IgD-negative memory B cell (primary cell): Measurements from ENCODE around the gene RBFOX2. TPM values are rescaled to one million over a fixed set of nuclear protein-coding genes. Genes with fewer than 3 reads are reported as not detected.

Experiments
- H3K27ac Mint-ChIP-seq, 3 donors: one replicate each; pipeline ENCODE4 v1.8.0; 2020 to 2022; ENCODE audit warnings: mild to moderate bottlenecking in 3 of 3, mixed read lengths in 3 of 3, moderate library complexity in 1 of 3
- H3K27me3 Mint-ChIP-seq: one replicate; pipeline ENCODE4 v1.8.0; 2021; ENCODE audit warnings: mixed read lengths
- H3K36me3 Mint-ChIP-seq: one replicate; pipeline ENCODE4 v1.8.0; 2020; ENCODE audit warnings: mild to moderate bottlenecking, mixed read lengths
- H3K4me1 Mint-ChIP-seq, 3 donors: one replicate each; pipeline ENCODE4 v1.8.0; 2020 to 2022; ENCODE audit warnings: mixed read lengths in 3 of 3, mild to moderate bottlenecking in 1 of 3
- H3K4me3 Mint-ChIP-seq, 4 donors: one replicate each; pipeline ENCODE4 v1.8.0; 2020 to 2022; ENCODE audit warnings: mild to moderate bottlenecking in 4 of 4, mixed read lengths in 4 of 4, moderate library complexity in 3 of 4
- H3K9me3 Mint-ChIP-seq, 3 donors: one replicate each; pipeline ENCODE4 v1.8.0; 2020 to 2021; ENCODE audit warnings: mixed read lengths in 3 of 3, mild to moderate bottlenecking in 1 of 3
- polyA plus RNA-seq: library from polyadenylated mRNA; unstranded; fragments of 300-500 nt; fragmentation: Illumina TruSeq; gene quantifications from one replicate; pipeline ENCODE4 v1.2.3, GENCODE V29; 2021

RBFOX2 gene
- polyA plus RNA-seq, 1 donor from 2014 or later = not detected

DNA sequence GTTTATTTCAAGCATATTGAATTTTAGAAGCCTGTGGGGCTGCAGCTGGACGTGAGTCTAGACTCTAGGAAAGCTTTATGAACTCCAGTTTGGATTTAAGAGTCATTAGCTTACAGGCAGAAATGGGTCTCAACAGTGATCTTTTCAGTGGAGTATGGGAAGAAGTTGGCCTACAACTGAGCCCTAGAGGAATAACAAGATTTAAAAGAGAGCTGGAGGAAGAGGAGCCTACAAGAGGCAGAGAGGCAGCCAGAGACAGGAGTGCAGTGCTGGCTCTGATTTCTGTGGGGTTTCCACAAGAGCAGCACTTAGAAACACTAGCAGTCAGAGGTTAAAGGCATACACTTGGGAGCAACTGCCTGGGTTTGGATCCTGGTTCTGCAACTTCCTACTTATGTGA is 293.1 kb downstream of the RBFOX2 start:
- peaks cover 0 to 5% (median 0%) of the 10 kb centered on the region in 3 donors for H3K9me3 Mint-ChIP-seq
- H3K4me3 Mint-ChIP-seq = peak overlapping the region in 1 of 4 donors; percentile 54
- H3K27me3 Mint-ChIP-seq = peaks cover 52% of the 10 kb centered on the region
- no peak overlapping the region for H3K27ac Mint-ChIP-seq
- H3K36me3 Mint-ChIP-seq = no peaks in the 10 kb centered on the region
- H3K4me1 Mint-ChIP-seq = no peaks in the 10 kb centered on the region

DNA sequence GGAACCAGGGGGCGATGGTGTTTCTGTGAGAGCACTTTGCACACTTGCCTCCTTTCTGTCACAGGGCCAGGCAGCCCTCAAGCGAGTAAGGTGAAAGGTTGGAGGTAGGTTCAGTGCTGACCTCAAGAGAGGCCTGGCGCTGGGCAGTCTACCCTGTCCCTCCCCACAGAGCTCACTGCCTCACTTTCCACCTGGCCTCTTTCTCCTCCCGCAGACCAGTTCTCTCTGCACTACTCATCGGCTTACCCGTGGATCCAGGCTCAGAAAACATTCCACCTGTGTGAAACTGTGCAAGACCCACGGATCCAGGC is 294.2 kb downstream of the RBFOX2 start:
- peaks cover 48% of the 10 kb centered on the region for H3K27me3 Mint-ChIP-seq
- H3K4me3 Mint-ChIP-seq = no peak overlapping the region
- H3K27ac Mint-ChIP-seq = no peak overlapping the region
- peaks cover 0 to 5% (median 0%) of the 10 kb centered on the region in 3 donors for H3K9me3 Mint-ChIP-seq
- no peaks in the 10 kb centered on the region for H3K36me3 Mint-ChIP-seq
- no peaks in the 10 kb centered on the region for H3K4me1 Mint-ChIP-seq

DNA sequence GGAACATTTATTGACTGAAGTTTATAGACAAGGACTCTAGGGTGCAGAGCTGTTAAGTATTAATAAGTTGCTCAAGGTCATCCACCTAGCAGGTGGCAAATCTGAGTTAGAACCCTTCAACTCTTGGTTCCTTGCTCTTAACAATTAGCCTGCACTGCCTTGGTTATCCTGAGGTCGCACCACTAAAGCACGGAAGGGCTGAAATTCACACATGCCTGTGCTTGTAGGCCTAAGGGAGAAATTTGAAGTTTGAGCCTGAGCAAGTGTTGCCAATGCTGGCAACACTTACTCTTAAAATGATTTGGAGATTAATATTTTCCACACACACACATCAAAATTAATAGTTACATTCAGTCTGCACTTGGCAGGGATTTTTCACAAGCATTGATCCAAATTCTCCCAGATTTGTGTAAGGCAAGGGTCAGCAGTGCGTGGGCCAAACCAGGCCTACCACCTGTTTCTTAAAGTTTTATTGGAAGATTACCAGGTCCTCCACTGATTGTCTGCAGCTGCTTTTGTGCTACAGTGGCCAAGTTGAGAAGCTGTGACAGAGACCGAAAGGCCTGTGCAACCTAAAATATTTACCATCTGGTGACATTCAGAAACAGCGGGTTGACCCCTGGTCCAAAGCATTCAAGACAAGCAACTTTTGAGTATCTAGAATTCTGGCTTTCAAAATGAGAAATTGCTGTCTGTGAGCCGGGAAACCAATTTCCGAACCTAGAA is 294.7 kb downstream of the RBFOX2 start:
- Mint-ChIP-seq H3K36me3 (no peaks in the 10 kb centered on the region), H3K4me1 (peaks cover 0 to under 1% (median 0%) of the 10 kb centered on the region in 3 donors), H3K9me3 (peaks cover 0 to 5% (median 0%) of the 10 kb centered on the region in 3 donors), H3K4me3 (no peak overlapping the region), H3K27ac (no peak overlapping the region), H3K27me3 (peaks cover 44% of the 10 kb centered on the region)

DNA sequence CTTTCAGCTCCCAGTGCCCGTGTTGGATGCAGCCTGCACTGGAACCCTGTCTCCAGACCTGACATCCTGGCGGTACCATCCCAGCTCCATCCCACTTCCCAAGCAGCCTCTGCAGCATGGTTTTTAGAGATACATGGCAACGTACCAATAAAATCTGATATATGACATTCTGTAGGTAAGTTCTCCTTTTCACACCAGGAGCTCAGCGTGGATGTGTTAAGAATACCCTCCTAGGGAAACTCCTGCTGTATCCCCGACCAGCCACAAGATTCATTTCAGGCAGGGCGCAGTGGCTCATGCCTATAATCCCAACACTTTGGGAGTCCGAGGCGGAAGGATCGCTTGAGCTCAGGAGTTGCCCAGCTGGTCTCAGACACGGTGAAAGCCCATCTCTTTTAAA is 295.6 kb downstream of the RBFOX2 start:
- peaks cover 42% of the 10 kb centered on the region for H3K27me3 Mint-ChIP-seq
- peaks cover 0 to 5% (median 0%) of the 10 kb centered on the region in 3 donors for H3K9me3 Mint-ChIP-seq
- no peaks in the 10 kb centered on the region for H3K36me3 Mint-ChIP-seq
- H3K4me3 Mint-ChIP-seq = no peak overlapping the region
- H3K4me1 Mint-ChIP-seq = peaks cover 0 to 1% (median 0%) of the 10 kb centered on the region in 3 donors
- H3K27ac Mint-ChIP-seq = no peak overlapping the region

DNA sequence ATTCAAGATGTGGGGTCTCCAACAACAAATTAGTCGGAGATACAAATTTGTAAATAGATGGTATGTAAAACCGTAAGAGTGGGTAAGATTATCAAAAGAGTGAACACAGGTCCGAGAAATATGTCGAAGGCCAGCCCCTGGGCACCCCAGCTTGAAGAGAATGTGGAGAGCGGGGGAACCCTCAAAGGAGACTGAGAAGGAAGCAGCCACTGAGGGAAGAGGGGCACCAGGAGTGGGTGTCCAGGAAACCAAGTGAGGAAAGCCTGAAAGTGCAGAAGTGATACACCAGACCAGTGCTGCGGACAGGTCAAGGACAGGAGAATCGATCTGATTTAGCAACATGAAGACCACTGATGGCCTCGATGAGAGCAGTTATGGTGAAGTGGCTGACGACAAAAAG is 296.5 kb downstream of the RBFOX2 start:
- H3K27me3 Mint-ChIP-seq = peaks cover 43% of the 10 kb centered on the region
- no peaks in the 10 kb centered on the region for H3K36me3 Mint-ChIP-seq
- H3K27ac Mint-ChIP-seq = no peak overlapping the region
- no peak overlapping the region for H3K4me3 Mint-ChIP-seq
- H3K9me3 Mint-ChIP-seq = peaks cover 0 to 5% (median 0%) of the 10 kb centered on the region in 3 donors
- peaks cover 0 to 1% (median 0%) of the 10 kb centered on the region in 3 donors for H3K4me1 Mint-ChIP-seq

DNA sequence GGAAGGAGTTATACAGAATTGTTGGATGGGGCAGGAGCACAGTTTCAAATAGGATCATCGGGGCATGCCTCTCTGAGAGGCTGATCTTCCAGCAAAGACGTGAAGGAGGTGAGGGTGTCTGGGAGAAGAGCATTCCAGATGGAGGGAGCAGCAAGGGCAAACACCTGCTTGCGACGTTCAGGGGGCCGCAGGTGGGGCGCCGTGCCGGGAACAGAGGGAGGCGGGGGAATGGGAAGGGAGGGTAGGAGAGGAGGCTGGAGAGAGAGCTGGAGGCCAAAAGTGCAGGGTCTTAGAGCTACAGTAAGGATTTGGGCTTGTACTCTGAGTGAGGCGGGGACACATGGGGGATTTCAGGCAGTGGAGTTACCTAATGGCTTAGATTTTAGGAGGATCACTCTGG is 297.3 kb downstream of the RBFOX2 start:
- H3K4me1 Mint-ChIP-seq = peaks cover 0 to 1% (median 0%) of the 10 kb centered on the region in 3 donors
- peaks cover 0 to 5% (median 0%) of the 10 kb centered on the region in 3 donors for H3K9me3 Mint-ChIP-seq
- H3K36me3 Mint-ChIP-seq = no peaks in the 10 kb centered on the region
- no peak overlapping the region for H3K4me3 Mint-ChIP-seq
- H3K27ac Mint-ChIP-seq = no peak overlapping the region
- H3K27me3 Mint-ChIP-seq = peaks cover 41% of the 10 kb centered on the region

DNA sequence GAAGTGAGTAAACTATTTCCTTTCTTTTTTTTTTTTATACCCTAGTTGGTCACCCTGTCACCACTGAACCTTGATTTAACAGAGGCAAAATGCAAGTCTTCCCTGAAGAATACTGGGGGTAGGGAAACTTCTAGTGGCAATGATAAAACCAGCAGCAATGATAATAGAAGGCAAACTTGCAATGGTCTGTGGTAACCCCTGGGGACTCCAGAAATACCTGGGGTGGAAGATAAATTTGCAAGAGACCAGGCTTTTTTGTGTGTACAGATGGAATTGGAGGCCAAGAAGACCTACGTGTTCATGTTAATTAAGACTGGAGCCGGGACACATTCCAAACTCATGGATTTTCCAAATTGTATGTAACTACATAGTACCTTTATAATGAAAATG is 299.3 kb downstream of the RBFOX2 start:
- no peak overlapping the region for H3K27ac Mint-ChIP-seq
- no peak overlapping the region for H3K4me3 Mint-ChIP-seq
- peaks cover 33% of the 10 kb centered on the region for H3K27me3 Mint-ChIP-seq
- no peaks in the 10 kb centered on the region for H3K36me3 Mint-ChIP-seq
- peaks cover 0 to 5% (median 0%) of the 10 kb centered on the region in 3 donors for H3K9me3 Mint-ChIP-seq
- H3K4me1 Mint-ChIP-seq = peaks cover 0 to 1% (median 0%) of the 10 kb centered on the region in 3 donors

DNA sequence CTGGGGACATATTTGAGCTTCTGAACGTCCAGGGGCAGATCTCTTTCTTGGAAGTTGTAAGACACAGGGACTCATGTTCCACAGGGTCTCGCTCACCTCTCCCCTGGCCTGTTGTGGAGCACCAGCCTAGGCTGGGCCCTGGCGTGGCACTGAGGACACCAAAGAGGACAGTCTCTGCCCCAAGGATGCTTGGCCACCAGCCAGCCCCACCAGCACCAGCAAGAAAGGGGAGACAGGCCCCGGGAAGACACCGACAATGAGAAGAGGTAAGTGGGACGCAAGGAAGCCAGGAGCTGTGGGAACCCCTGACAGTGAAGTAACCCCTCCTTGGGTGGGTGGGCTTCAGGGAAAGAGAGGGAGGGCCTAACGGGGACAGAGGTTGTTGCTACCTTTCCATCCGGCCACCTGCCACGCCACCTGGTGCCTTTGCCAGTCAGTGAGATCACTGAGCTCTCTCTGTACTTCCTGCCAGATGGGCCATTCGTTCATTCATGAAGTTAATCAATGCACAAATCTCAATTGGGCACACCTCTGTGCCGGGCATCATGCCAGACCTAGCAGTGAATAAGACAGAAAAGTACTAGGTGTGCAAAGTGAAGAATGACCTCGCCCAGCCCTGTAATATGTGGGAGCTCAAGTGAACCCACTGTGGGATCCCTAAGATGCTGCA is 299.9 kb downstream of the RBFOX2 start:
- Mint-ChIP-seq H3K4me1 (peaks cover 0 to 1% (median 0%) of the 10 kb centered on the region in 3 donors), H3K9me3 (peaks cover 0 to 5% (median 0%) of the 10 kb centered on the region in 3 donors), H3K36me3 (no peaks in the 10 kb centered on the region), H3K4me3 (no peak overlapping the region), H3K27ac (no peak overlapping the region), H3K27me3 (peaks cover 31% of the 10 kb centered on the region)

DNA sequence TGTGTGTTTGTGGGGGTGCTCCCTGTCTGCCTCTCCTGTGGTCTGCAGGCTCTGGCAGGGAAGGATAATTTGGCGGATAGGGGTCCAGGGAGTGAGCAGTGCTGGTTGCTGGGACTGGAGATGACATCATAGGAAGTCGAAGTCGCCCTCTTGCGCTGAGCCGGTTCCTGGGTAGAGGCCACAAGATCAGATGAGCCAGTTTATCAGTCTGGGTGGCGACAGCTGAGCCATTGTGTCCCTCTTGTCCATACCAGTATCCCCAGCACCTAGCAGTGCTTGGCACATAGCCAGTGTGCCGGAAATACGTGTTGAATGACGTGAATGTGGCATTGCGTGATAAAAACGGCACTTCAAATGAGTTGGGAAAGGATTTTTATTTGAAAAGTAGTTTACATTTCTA is 301.2 kb downstream of the RBFOX2 start:
- no peak overlapping the region for H3K27ac Mint-ChIP-seq
- H3K4me1 Mint-ChIP-seq = peaks cover 0 to 1% (median 0%) of the 10 kb centered on the region in 3 donors
- no peaks in the 10 kb centered on the region for H3K36me3 Mint-ChIP-seq
- peaks cover 27% of the 10 kb centered on the region for H3K27me3 Mint-ChIP-seq
- H3K4me3 Mint-ChIP-seq = no peak overlapping the region
- peaks cover 0 to 5% (median 0%) of the 10 kb centered on the region in 3 donors for H3K9me3 Mint-ChIP-seq

DNA sequence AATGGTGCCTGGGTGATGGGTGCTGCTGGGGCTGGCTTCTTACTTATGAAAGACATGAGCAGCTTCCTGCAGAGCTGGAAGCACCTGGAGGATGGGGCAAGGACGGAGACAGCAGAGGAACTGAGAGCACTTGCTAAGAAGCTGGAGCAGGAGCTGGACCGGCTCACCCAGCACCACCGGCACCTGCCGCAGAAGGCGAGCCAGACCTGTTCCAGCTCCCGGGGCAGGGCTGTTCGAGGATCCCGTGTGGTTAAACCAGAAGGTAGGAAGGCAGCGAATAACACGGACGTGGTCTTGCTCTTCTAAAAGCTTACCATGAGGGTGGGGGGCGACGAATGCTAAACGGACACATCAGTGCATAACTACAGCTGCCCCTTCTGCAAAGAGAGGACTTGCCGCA is 301.7 kb downstream of the RBFOX2 start:
- Mint-ChIP-seq H3K9me3 (peaks cover 0 to 2% (median 0%) of the 10 kb centered on the region in 3 donors), H3K4me3 (no peak overlapping the region), H3K36me3 (no peaks in the 10 kb centered on the region), H3K4me1 (peaks cover 0 to 1% (median 0%) of the 10 kb centered on the region in 3 donors), H3K27me3 (peaks cover 23% of the 10 kb centered on the region), H3K27ac (no peak overlapping the region)

DNA sequence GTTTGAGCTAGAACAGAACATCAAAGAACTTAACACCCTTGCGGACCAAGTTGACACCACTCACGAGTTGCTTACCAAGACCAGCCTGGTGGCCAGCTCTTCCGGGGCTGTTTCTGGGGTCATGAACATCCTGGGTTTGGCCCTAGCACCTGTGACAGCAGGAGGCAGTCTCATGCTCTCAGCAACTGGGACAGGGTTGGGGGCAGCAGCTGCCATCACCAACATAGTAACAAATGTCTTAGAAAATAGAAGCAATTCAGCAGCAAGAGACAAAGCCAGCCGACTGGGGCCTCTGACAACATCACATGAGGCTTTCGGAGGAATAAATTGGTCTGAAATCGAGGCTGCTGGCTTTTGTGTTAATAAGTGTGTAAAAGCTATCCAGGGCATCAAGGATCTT is 302.2 kb downstream of the RBFOX2 start:
- Mint-ChIP-seq H3K9me3 (peaks cover 0 to 2% (median 0%) of the 10 kb centered on the region in 3 donors), H3K27me3 (peaks cover 18% of the 10 kb centered on the region), H3K4me1 (peaks cover 0 to 1% (median 0%) of the 10 kb centered on the region in 3 donors), H3K4me3 (no peak overlapping the region), H3K36me3 (no peaks in the 10 kb centered on the region), H3K27ac (no peak overlapping the region)

DNA sequence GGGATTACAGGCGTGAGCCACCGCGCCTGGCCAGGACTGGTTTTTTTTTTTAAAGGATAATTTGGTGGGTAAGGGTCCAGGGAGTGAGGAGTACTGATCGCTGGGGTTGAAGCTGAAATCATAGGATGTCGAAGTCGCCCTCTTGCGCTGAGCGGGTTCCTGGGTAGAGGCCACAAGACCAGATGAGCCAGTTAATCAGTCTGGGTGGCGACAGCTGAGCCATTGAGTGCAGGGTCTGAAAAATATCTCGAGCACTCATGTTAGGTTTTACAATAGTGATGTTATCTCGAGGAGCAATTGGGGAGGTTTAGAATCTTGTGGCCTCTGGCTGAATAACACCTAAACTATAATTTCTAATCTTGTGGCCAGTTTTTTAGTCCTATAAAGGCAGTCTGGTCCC is 303.1 kb downstream of the RBFOX2 start:
- peaks cover 0 to 1% (median 0%) of the 10 kb centered on the region in 3 donors for H3K4me1 Mint-ChIP-seq
- H3K27me3 Mint-ChIP-seq = peaks cover 13% of the 10 kb centered on the region
- no peak overlapping the region for H3K4me3 Mint-ChIP-seq
- H3K27ac Mint-ChIP-seq = no peak overlapping the region
- H3K9me3 Mint-ChIP-seq = peaks cover 0 to 2% (median 0%) of the 10 kb centered on the region in 3 donors
- no peaks in the 10 kb centered on the region for H3K36me3 Mint-ChIP-seq

DNA sequence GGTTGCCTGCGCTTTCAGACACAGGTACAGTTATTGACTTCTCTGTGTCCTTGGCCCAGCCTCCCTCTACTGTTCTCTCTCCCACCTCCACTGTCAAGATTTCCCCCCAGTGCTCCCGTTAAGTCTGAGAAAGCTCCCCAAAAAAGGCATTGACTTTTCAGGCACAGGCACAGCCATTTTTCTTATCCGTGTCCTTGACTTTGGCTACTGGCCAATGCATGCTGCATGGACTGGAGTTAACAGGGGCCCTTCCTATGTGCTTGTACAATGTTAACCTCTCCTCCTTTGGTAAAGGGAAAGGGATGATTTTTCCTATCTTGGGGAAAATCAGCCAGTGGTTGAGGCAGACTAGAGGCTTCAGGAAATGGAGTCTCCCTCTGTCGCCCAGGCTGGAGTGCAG is 306.7 kb downstream of the RBFOX2 start:
- peaks cover 6% of the 10 kb centered on the region for H3K27me3 Mint-ChIP-seq
- no peak overlapping the region for H3K4me3 Mint-ChIP-seq
- no peaks in the 10 kb centered on the region for H3K4me1 Mint-ChIP-seq
- H3K27ac Mint-ChIP-seq = no peak overlapping the region
- no peaks in the 10 kb centered on the region for H3K36me3 Mint-ChIP-seq
- peaks cover 0 to 2% (median 0%) of the 10 kb centered on the region in 3 donors for H3K9me3 Mint-ChIP-seq

DNA sequence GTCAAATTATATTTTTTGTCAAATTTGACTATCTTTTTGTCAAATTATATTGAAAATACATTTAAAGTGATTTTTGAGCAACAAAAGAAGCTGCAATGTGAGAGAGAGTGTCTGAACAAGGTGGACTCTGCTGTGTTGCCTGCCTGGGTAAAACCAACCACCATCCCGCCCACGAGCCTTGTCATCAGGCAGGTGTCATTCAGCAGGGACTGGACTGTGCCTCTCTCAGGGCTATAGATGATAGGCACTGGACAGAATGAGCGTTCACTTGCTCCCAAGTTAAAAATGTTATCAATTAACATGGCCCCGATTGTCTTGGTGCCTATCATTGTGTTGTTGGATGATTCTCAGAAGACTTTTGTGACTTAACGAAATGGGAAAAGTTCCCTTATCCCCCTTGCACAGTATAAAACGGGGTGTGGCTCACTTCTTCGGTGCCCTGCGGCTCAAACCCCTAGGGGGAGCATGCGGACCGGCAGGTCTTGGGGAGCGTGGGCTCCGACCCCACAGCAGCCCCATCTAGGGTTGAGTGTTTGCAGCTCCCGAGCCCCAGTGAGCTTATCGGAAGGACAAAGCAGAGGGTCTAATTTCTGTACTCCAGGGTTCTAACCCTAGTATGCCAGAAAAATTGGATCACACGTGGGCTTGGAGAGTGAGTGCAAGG is 309.3 kb downstream of the RBFOX2 start:
- no peak overlapping the region for H3K4me3 Mint-ChIP-seq
- no peak overlapping the region for H3K27ac Mint-ChIP-seq
- H3K27me3 Mint-ChIP-seq = peaks cover 12% of the 10 kb centered on the region
- no peaks in the 10 kb centered on the region for H3K4me1 Mint-ChIP-seq
- no peaks in the 10 kb centered on the region for H3K36me3 Mint-ChIP-seq
- peaks cover 0 to 4% (median 0%) of the 10 kb centered on the region in 3 donors for H3K9me3 Mint-ChIP-seq

DNA sequence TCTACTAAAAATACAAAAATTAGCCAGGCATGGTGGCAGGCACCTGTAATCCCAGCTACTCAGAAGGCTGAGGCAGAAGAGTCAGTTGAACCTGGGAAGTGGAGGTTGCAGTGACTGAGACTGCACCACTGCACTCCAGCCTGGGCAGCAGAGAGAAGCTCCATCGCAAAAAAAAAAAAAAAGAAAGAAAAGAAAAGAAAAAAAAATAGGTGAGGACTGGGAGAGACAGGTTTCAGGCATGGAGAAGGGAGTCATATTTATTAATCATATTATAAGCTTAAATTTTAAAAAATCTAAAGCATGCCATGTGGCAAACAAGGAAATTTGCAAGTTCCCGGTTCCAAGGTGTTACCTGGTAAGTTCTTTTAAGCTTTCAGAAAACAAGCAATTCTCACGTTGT is 311.1 kb downstream of the RBFOX2 start, which contains the start of gene APOL5:
Gene APOL5 (plus strand): TSS at position 301 of the 400 bp plus-strand sequence. CDS start 0 bp downstream, at position 301.
- Mint-ChIP-seq H3K4me1 (no peaks in the 10 kb centered on the region), H3K9me3 (peaks cover 2 to 10% (median 6%) of the 10 kb centered on the region in 3 donors), H3K4me3 (no peak within 1 kb of the TSS), H3K27me3 (peaks cover 20% of the 10 kb centered on the region), H3K27ac (no peak within 1 kb of the TSS), H3K36me3 (no peaks in the 10 kb centered on the region)
